T follicular helper cell (primary cell): ENCODE measurements around the gene RPH3AL.
"Not testable (repeated sequence)": the region's sequence is repeated elsewhere in the genome, so short reads cannot be mapped to it uniquely, and the experiment has no call there.

Source experiments
- DNase-seq: peaks from one replicate; pipeline ENCODE4 v3.0.0-alpha.2; 2020; ENCODE audit warnings: low read depth

Gene RPH3AL

GRCh38 chr17:238071-238963 lies 114.3 kb downstream of the RPH3AL start:
- DNase-seq, result no peak

- DNase-seq, result no peak
These were observed 115.1 kb downstream of the RPH3AL start for GRCh38 chr17:237406-237955.

GRCh38 chr17:236641-237405 lies 115.8 kb downstream of the RPH3AL start:
- no peak for DNase-seq

- no peak for DNase-seq
These were observed 116.6 kb downstream of the RPH3AL start for GRCh38 chr17:235831-236640.

- DNase-seq, result not testable (repeated sequence)
These were observed 117.4 kb downstream of the RPH3AL start for GRCh38 chr17:234994-235830.

GRCh38 chr17:234163-234993 lies 118.2 kb downstream of the RPH3AL start:
- DNase-seq, result not testable (repeated sequence)

- no peak for DNase-seq
These were observed 119.1 kb downstream of the RPH3AL start for GRCh38 chr17:233473-233941.

GRCh38 chr17:231966-232807 lies 120.4 kb downstream of the RPH3AL start:
- no peak for DNase-seq

GRCh38 chr17:231191-231965 lies 121.2 kb downstream of the RPH3AL start:
- no peak for DNase-seq

- no peak for DNase-seq
These were observed 122.2 kb downstream of the RPH3AL start for GRCh38 chr17:230395-230770.

GRCh38 chr17:229709-230394 lies 122.8 kb downstream of the RPH3AL start:
- no peak for DNase-seq

GRCh38 chr17:228951-229708 lies 123.5 kb downstream of the RPH3AL start:
- DNase-seq, result no peak

GRCh38 chr17:227946-228615 lies 124.5 kb downstream of the RPH3AL start:
- DNase-seq, result no peak

GRCh38 chr17:227078-227945 lies 125.3 kb downstream of the RPH3AL start:
- DNase-seq, result no peak
